Urothelium cell line (cell line): Measurements from ENCODE around the gene FAM72B.
"Not testable (repeated sequence)": the region's sequence is repeated elsewhere in the genome, so short reads cannot be mapped to it uniquely, and the experiment has no call there.

ENCODE experiments used
- DNase-seq: peaks from one replicate; pipeline ENCODE4 v3.0.0; 2011; ENCODE audit warnings: low spot score, mixed read lengths
- FAIRE-seq: peaks from 2 replicates; lab custom pipeline; 2011; peaks lifted over from hg19 to GRCh38; lab: Jason Lieb, UNC

FAM72B gene

GRCh38 chr1:121184290-121185127, at the start of gene FAM72B, which contains the start of gene SRGAP2C:
Gene FAM72B, minus strand, starts transcription at chr1:121184340. Its CDS starts 851 bp downstream, at chr1:121183489.
Gene SRGAP2C, plus strand, starts transcription at chr1:121184975. Its CDS starts 2,472 bp downstream, at chr1:121187447.
- not testable (repeated sequence) for DNase-seq, FAIRE-seq

GRCh38 chr1:121232445-121233125, 48.4 kb upstream of the FAM72B start:
- not testable (repeated sequence) for DNase-seq, FAIRE-seq

DNA sequence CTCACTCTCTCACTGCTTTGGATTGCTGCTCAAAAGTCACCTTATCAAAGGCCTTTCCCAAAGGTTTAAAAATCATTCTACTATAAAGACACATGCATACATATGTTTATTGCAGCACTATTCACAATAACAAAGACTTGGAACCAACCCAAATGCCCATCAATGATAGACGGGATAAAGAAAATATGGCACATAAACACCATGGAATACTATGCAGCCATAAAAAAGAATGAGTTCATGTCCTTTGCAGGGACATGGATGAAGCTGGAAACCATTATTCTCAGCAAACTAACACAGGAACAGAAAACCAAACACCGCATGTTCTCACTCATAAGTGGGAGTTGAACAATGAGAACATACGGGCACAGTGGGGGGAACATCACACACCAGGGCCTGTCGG, 46.5 kb upstream of the FAM72B start:
- DNase-seq, FAIRE-seq: not testable (repeated sequence)

- not testable (repeated sequence) for FAIRE-seq, DNase-seq
These were observed 43.6 kb upstream of the FAM72B start for GRCh38 chr1:121227544-121228330.

- not testable (repeated sequence) for FAIRE-seq, DNase-seq
These were observed 42.8 kb upstream of the FAM72B start for GRCh38 chr1:121226925-121227324.

- FAIRE-seq, DNase-seq: not testable (repeated sequence)
These were observed 42.3 kb upstream of the FAM72B start for GRCh38 chr1:121226295-121226904.

GRCh38 chr1:121224714-121225113, 40.6 kb upstream of the FAM72B start:
- DNase-seq, FAIRE-seq: not testable (repeated sequence)

DNA sequence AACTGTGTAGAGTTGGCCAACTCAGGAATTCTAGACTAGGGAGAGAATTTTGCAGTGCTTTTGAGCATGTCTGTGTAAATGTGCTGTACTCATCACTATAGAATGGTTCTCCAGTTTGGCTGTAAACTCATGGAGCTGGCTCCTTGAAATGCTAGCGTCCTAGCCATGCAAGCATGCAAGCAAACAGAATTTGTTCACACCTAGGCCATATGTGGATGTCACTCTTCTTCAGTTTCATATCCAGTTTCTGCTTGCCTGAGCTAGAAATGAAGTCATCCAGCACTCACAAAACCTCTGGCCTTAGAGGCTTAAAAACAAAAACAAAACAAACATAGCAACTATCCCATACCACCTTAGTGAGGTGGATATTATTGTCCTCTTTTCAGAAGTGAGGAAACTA, 37.6 kb upstream of the FAM72B start:
- not testable (repeated sequence) for DNase-seq, FAIRE-seq

GRCh38 chr1:121216676-121217075, 32.5 kb upstream of the FAM72B start:
- FAIRE-seq = not testable (repeated sequence)

GRCh38 chr1:121215699-121216417, 31.7 kb upstream of the FAM72B start:
- not testable (repeated sequence) for FAIRE-seq, DNase-seq

More at GRCh38 chr1:121216676-121217075, 32.5 kb upstream of the FAM72B start:
- DNase-seq = not testable (repeated sequence)

- FAIRE-seq, DNase-seq: not testable (repeated sequence)
These were observed 30.5 kb upstream of the FAM72B start for GRCh38 chr1:121214544-121215156.

- DNase-seq, FAIRE-seq: not testable (repeated sequence)
These were observed 29.4 kb upstream of the FAM72B start for GRCh38 chr1:121213491-121213890.

DNA sequence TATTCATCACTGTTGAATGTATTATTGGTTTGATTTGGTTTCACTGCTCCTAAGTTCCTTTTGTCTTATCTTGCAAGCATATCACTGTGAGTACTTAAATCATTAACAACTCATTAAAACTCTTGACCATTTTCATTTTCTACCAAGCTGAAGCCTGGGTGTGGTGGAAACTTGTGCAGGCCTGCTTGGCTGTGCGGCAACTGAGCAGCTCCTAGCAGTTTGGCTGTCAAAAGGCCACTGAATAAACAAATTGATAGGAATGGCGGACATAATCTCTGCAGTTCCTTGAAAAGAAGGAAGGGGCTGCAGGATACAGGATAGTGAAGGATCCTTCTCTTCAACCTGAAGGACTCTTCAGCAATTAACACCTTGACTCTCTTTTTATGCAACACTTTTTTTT, 26.6 kb upstream of the FAM72B start:
- FAIRE-seq, DNase-seq: not testable (repeated sequence)

- DNase-seq, FAIRE-seq: not testable (repeated sequence)
These were observed 24.2 kb upstream of the FAM72B start for GRCh38 chr1:121208375-121208774.

DNA sequence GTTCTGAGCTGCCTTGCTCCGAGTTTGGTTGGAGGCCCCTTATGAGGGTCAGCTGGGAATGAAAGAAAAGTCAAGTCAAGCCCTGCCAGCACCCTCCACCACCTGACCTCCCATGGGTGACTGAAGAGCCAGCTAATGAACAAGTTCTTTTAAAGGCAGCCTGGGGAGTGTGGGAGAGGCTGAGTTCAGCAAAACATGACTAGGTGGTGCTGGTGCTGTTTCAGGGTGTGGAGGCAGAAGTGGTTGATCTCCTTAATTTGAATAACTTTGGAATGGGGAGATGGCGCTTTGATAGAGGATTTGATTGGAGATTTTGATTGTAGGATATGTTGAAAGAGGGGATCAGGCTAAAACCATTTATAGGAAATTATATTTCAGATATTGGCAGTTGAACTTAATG, 23.2 kb upstream of the FAM72B start:
- not testable (repeated sequence) for FAIRE-seq, DNase-seq

DNA sequence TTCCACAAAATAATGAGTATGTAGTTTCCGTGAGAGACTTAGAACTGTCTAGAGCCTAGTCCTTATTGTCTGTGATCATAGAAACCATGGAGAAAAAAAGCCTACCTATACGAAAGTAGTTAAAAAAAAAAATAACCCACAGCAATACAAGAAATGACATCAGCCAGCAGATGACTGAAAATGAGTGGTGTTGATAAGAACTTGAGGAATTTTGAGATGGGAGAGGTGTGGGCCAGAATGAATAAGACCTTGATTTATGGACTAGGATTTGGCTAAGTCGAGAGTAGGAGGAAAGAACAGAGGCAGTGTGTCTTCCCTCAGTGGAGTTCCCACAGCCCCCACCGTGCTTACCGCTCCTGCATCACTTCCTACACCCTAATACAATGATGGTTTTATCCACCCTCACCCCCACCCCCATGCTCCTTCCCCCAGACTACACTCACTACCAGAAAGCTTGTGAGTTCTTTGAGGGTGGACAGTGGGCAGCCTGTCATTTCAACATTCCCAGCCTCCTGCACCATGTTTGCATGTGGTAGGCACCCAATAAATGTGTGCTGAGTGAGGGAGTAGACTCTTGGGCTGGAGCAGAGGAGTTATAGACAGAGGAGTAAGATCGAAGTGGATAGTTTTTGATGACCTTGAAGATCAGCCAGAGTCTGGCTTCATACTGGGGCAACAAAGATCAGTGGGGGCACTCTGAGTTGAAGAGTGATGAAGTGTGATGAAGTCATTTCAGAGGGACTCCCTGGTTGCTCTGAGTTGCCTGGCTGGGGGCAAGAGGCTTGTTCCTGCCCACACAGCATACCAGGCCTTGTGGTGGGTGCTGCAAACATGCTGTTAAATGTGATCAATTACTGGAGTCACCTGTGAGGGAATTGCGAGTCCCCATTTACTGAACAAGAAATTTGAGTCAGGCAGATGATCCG, 21.9 kb upstream of the FAM72B start:
- FAIRE-seq, DNase-seq: not testable (repeated sequence)

GRCh38 chr1:121202986-121203385, 18.8 kb upstream of the FAM72B start:
- not testable (repeated sequence) for FAIRE-seq, DNase-seq
